IPS DF 19.7 (cell line): ENCODE measurements around the gene STARD8.
"Not testable (repeated sequence)": the region's sequence is repeated elsewhere in the genome, so short reads cannot be mapped to it uniquely, and the experiment has no call there.

Source experiments
- DNase-seq: peaks from one replicate; pipeline ENCODE4 v3.0.0-alpha.2; 2013; ENCODE audit warnings: low read depth, low spot score

Gene STARD8

GRCh38 chrX:68717663-68718442 lies 70.4 kb downstream of the STARD8 start:
- DNase-seq, result no peak

- DNase-seq, result no peak
Measured at GRCh38 chrX:68718443-68718820, 71.0 kb downstream of the STARD8 start.

- no peak for DNase-seq
Measured at GRCh38 chrX:68719181-68719903, 71.9 kb downstream of the STARD8 start.

- no peak for DNase-seq
Measured at GRCh38 chrX:68719904-68720614, 72.6 kb downstream of the STARD8 start.

- no peak for DNase-seq
Measured at GRCh38 chrX:68720851-68721250, 73.4 kb downstream of the STARD8 start.

- DNase-seq, result no peak
Measured at GRCh38 chrX:68721546-68721945, 74.1 kb downstream of the STARD8 start.

- DNase-seq, result no peak
Measured at GRCh38 chrX:68721991-68722860, 74.8 kb downstream of the STARD8 start.

GRCh38 chrX:68723491-68724155 lies 76.2 kb downstream of the STARD8 start:
- DNase-seq, result no peak

- DNase-seq, result no peak
Measured at GRCh38 chrX:68724531-68725020, 77.1 kb downstream of the STARD8 start.

- DNase-seq, result no peak
Measured at GRCh38 chrX:68725756-68726365, 78.4 kb downstream of the STARD8 start.

GRCh38 chrX:68726366-68726765 lies 78.9 kb downstream of the STARD8 start:
- no peak for DNase-seq

GRCh38 chrX:68727696-68728095 lies 80.2 kb downstream of the STARD8 start:
- no peak for DNase-seq

GRCh38 chrX:68728186-68728585 lies 80.7 kb downstream of the STARD8 start:
- no peak for DNase-seq

GRCh38 chrX:68731254-68731653 lies 83.8 kb downstream of the STARD8 start:
- DNase-seq, result no peak

GRCh38 chrX:68732906-68733493 lies 85.5 kb downstream of the STARD8 start:
- peak; percentile 3 for DNase-seq

GRCh38 chrX:68735266-68735665 lies 87.8 kb downstream of the STARD8 start:
- no peak for DNase-seq

- DNase-seq, result not testable (repeated sequence)
Measured at GRCh38 chrX:68741864-68742263, 94.4 kb downstream of the STARD8 start.

- DNase-seq, result no peak
Measured at GRCh38 chrX:68743754-68744153, 96.3 kb downstream of the STARD8 start.

- no peak for DNase-seq
Measured at GRCh38 chrX:68746988-68747387, 99.5 kb downstream of the STARD8 start.

GRCh38 chrX:68748030-68748429 lies 100.6 kb downstream of the STARD8 start:
- DNase-seq, result no peak
